ENCODE results near the gene GTF2F1. TPM values are rescaled to one million over a fixed set of nuclear protein-coding genes. Genes with fewer than 3 reads are reported as not detected.

The GTF2F1 gene
- total and polyA plus RNA-seq, 10 of the 15 experiments (the other 5 are each of a cell fraction or from before 2014, with no cell fraction given), result 4.5 to 61.7 (median 48.5) TPM

DNA sequence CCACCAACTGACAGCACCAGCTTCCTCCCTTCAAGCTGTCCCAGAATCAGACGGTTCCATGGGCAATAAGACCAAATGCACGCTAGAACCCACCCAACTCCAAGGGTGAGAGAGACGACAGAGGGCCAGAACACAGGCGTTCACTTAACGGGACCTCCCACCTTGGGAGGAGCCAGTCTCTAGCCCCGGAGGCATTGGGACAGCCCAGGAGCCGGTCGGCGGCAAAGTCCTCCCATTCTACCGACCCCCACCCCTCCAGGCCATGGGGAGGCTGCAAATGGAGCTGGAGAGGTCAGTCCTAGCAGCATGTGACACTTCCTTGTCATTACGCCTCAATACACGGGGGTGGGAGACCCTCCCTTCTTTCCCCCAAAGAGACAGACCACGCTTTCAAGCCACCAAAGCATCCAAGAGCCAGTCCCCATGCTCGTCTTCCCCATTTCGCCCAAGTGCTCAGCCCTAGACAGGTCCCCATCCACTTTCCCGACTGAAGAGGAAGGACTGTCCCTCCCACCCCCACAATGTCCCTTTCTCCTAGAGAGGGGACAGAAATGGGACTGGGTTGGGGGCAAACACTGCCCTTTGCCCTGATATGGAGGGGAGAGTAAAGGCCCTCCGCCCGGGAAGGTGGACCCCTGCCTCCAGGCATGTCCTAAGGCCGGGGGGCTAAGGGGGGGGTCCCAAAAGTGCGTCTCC, 30.7 kb upstream of the GTF2F1 start (continued):
- TF ChIP-seq, protein P1, sequence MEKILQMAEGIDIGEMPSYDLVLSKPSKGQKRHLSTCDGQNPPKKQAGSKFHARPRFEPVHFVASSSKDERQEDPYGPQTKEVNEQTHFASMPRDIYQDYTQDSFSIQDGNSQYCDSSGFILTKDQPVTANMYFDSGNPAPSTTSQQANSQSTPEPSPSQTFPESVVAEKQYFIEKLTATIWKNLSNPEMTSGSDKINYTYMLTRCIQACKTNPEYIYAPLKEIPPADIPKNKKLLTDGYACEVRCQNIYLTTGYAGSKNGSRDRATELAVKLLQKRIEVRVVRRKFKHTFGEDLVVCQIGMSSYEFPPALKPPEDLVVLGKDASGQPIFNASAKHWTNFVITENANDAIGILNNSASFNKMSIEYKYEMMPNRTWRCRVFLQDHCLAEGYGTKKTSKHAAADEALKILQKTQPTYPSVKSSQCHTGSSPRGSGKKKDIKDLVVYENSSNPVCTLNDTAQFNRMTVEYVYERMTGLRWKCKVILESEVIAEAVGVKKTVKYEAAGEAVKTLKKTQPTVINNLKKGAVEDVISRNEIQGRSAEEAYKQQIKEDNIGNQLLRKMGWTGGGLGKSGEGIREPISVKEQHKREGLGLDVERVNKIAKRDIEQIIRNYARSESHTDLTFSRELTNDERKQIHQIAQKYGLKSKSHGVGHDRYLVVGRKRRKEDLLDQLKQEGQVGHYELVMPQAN (conservative IDR thresholded peaks at IDR 0.05), result 0 out of 2 replicates have a peak, but pooled peaks have one; percentile 9
- no peak for TF ChIP-seq POLR2AphosphoS2 (IDR thresholded peaks at IDR 0.05; ENCODE audit: low read depth, low read length)
- TF ChIP-seq MTA2 (IDR thresholded peaks at IDR 0.05; ENCODE audit: low read depth), result no peak
- TF ChIP-seq POLR2AphosphoS5 (IDR thresholded peaks at IDR 0.05; ENCODE audit: low read length), result 0 out of 2 replicates have a peak, but pooled peaks have one; percentile 26
- no peak for TF ChIP-seq SIX5 (IDR thresholded peaks at IDR 0.05; ENCODE audit: low read depth, low read length, severe bottlenecking)
- no peak for TF ChIP-seq TARDBP (IDR thresholded peaks at IDR 0.05; ENCODE audit: borderline replicate concordance)
- TF ChIP-seq POLR2A (IDR thresholded peaks at IDR 0.05; ENCODE audit: low read depth, low read length), result no peak

DNA sequence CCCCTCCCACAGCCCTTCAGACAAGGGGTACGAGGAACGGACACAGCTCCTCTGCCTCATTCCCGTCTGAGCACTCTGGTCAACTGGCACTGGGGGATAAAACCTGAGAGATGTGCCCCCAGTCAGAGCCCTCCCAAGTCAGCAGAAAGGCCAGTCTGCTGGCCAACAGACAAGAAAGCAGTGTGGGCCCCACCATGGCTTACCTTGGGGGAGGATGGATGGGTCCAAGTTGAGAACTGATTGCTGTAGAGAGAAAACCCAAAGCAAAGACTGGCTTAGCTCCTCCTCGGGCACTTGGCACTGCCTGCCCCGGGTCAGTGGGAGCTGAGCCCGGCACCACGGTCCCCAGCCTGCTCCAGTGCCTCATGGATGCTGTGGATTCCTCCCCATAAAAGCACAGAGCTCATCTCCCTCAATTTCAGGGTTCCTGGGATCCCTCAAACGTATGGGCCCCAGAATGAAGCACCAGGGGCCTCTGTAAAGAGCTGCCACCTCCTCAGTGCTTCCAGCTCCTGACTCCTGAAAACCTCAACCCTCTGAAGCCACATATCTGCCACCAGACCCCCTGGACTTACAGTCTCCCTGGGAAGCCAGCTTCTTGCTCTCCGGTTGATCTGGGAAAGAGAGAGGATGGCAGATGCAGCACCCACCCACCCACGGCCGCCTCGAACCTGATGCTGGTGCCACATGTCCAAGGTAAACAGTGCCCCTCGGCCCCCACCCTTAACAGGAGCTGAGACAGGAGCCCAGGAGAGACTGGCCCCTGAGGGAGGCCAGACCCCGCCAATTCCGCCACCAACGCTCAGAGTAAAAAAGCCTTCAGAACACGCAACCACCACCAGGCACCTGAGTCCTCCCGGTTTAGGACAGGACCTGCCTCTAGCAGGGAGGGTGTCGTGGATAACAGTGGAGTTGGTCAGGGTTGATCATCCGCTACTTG, 28.4 kb upstream of the GTF2F1 start:
- FAIRE-seq, result no peak
- in situ Hi-C loops (cut with MboI), result no loop called here

More for the DNA sequence above, 28.4 kb upstream of the GTF2F1 start:
- H3K4me3 ChIP-seq, result peak overlapping the region; percentile 93; the same call in 1 of the 2 replicates
- peaks cover 27% of the 10 kb centered on the region for H4K20me1 ChIP-seq (ENCODE audit: control insufficient read depth, insufficient read depth)
- TF ChIP-seq, protein P2, sequence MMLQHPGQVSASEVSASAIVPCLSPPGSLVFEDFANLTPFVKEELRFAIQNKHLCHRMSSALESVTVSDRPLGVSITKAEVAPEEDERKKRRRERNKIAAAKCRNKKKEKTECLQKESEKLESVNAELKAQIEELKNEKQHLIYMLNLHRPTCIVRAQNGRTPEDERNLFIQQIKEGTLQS (IDR thresholded peaks at IDR 0.05; ENCODE audit: borderline replicate concordance, extremely low read depth, low read depth, low read length), result no peak
- TF ChIP-seq POLR2A (IDR thresholded peaks at IDR 0.05; ENCODE audit: low read depth, low read length) (peak; percentile 33; the same call in 1 of the 2 replicates), RELA (IDR thresholded peaks at IDR 0.05; ENCODE audit: borderline replicate concordance, partially characterized antibody) (no peak), BCL11A (IDR thresholded peaks at IDR 0.05; ENCODE audit: low read depth, low read length) (no peak), TCF3 (IDR thresholded peaks at IDR 0.05; ENCODE audit: borderline replicate concordance, insufficient read depth, low read depth, low read length) (no peak)
- no peak overlapping the region for H3K27ac ChIP-seq (ENCODE audit: control insufficient read depth, insufficient read depth)
- ChIA-PET POLR2A (no interaction called here), RAD21 (ENCODE audit: unreplicated experiment) (interaction anchor here (1.2 kb wide), 1 partner anchor 15 kb away, joined by 4 read pairs; no protein-coding TSS in a partner anchor), SMC1A (ENCODE audit: uncharacterized antibody, unreplicated experiment) (interaction anchor here (0.8 to 1.4 kb wide), 2 partner anchors 49 to 86 kb away, joined by 3 read pairs; partner anchors contain the start of gene ALKBH7), CTCF (interaction anchor here (0.8 kb wide), 1 partner anchor 67 kb away, joined by 3 read pairs; no protein-coding TSS in a partner anchor)
- H3K4me1 ChIP-seq (ENCODE audit: control insufficient read depth, insufficient read depth, low read length), result peaks cover 5% of the 10 kb centered on the region
- H3K4me2 ChIP-seq (ENCODE audit: control insufficient read depth, insufficient read depth), result peak overlapping the region; percentile 14
- intact Hi-C loops (cut with micrococcal nuclease; ENCODE audit: unreplicated experiment), result no loop called here
- BruUV-seq (replicated peaks), result no TSS peak
- H3K9ac ChIP-seq (ENCODE audit: control insufficient read depth, insufficient read depth, low read length), result peak overlapping the region; percentile 33; the same call in 1 of the 2 replicates
- no peak for DNase-seq (ENCODE audit: low read depth, low spot score)
- WGBS (ENCODE audit: insufficient coverage, insufficient replicate concordance, low lambda C conversion rate, missing lambda C conversion rate), result 89% methylated on average over 20 of the region's 20 CpGs
- H2AFZ ChIP-seq (ENCODE audit: control insufficient read depth, low read depth, low read length), result no peak overlapping the region
- H3K79me2 ChIP-seq (ENCODE audit: control insufficient read depth, insufficient read depth, low read length), result peaks cover 48% of the 10 kb centered on the region
- no peaks in the 10 kb centered on the region for H3K27me3 ChIP-seq (replicated peaks in 1 of 2; ENCODE audit: control insufficient read depth in 2 of 2, insufficient read depth in 2 of 2, low read length in 1 of 2)
- H3K36me3 ChIP-seq (ENCODE audit: control insufficient read depth in 2 of 2, insufficient read depth in 2 of 2, low read length in 1 of 2), result peaks cover 20 to 46% of the 10 kb centered on the region in 2 experiments
- H3K9me3 ChIP-seq (replicated peaks; ENCODE audit: control insufficient read depth, insufficient read depth, low read length), result no peaks in the 10 kb centered on the region; the same call in 2 of the 3 replicates
- no peak for ATAC-seq
